GM12864 (cell line): ENCODE measurements around the gene C9.

Source experiments
- DNase-seq: peaks from one replicate; pipeline ENCODE4 v3.0.0-alpha.2; 2011; ENCODE audit warnings: low read depth
- H3K4me3 ChIP-seq: 2 replicates; pipeline ENCODE4 v1.5.1; 2011; ENCODE audit warnings: mild to moderate bottlenecking, low read depth, low read length, control low read depth
- CTCF ChIP-seq: IDR thresholded peaks from 2 replicates; pipeline ENCODE4 v1.5.1; 2011; ENCODE audit warnings: low read depth, mild to moderate bottlenecking, moderate library complexity, low read length, control low read depth, inconsistent platforms; ENCODE audit errors: missing control alignments

C9 gene

DNA sequence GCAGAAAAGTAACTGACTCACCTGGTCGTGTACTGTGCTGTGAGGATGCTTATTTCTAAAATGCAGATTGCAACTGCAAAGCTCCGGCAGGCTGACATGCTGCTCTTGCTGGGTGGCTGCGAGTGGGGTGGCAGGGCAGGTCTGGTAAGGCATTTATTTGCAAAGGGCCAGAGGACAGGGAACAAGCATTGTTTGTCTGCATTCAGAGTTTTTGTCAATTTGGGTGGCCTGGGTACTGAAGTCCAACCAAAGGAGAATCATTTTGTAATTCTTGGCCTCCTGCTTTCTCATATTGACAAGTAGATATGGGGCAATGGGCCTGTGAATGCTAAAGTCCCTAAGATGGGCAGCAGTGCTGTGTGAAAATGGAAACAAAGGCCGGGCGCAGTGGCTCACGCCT lies at the start of gene C9:
C9 (minus strand) TSS at position 129 of the 400 bp plus-strand sequence; CDS start at position 98, 31 bp downstream.
- no peak for DNase-seq
- no peak for TF ChIP-seq CTCF
- no peak within 1 kb of the TSS for H3K4me3 ChIP-seq

DNA sequence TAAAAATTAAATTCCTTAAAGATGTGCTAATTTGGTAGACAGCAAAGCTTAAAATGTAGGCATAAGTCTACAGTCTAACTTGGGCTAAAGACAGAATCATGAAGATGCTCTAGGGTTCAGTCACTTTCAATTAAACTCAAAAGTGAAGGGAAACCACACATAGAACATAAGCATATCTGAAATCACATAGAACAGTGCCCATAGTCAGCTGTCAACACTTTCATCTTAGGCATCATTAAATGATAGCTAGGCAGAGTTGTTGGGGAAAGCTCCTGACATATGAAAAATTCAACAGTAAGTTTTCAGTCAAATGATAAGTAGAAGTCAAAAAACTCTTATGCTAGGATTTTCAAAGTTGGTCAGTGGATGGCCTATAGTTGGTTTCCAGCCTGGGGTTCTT lies 49.5 kb upstream of the C9 start:
- no peak for TF ChIP-seq CTCF
- no peak for DNase-seq

DNA sequence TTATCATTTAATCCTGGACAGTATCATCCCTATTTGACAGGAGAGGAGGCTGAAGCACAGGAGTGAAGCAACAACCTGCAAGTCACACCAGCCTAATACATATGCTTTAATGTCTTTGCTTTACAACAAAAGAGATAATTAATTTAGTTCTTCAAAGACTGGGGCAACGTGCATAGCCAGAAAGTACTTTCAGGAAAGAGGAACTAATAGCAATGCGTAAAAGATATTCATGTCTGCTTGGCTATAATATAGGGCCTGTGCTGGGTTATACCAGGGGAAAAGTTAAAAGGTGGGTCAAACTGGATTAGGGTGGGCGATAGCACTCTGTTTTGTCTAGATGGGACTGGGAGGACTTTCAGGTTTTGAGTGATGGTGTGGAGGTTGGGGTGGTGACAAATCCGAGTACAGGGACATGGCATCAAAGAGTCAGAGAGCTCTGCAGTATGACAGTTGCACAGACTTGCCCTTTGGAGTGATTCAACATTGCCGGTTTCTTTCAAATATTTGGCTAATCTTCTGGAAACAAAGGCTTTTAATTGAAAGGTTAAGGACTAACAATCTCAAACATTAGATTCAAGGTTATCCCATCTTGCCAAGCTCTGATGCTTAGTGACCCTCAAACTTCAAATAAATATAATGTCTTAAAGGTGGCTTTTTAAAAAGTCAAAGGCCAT lies 48.6 kb upstream of the C9 start:
- DNase-seq = no peak
- H3K4me3 ChIP-seq = no peak overlapping the region
- TF ChIP-seq CTCF = no peak

More for the DNA sequence above, 49.5 kb upstream of the C9 start:
- H3K4me3 ChIP-seq = no peak overlapping the region

GRCh38 chr5:39411985-39412384 lies 47.7 kb upstream of the C9 start:
- H3K4me3 ChIP-seq = no peak overlapping the region
- DNase-seq = no peak
- no peak for TF ChIP-seq CTCF

GRCh38 chr5:39411061-39411460 lies 46.8 kb upstream of the C9 start:
- no peak overlapping the region for H3K4me3 ChIP-seq
- no peak for DNase-seq
- TF ChIP-seq CTCF = no peak

DNA sequence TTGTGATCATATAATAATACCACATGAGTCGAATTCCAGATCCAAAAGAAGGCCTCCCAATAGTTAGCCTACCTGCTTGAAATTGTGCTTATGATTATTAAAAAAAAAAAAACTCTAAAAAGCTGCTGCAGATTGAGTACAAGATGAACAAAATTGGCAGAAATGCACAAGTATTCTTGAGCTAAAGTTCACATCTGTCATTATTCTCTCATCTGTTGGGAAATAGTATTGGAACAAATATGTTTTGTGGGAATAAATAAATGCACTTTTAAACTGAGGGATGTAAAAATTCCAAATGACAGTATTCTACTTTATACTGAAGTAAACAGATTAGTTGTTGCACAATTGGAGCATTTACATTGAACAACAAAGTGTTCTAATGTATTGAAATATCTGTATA lies 44.7 kb upstream of the C9 start:
- H3K4me3 ChIP-seq = no peak overlapping the region
- TF ChIP-seq CTCF = no peak
- no peak for DNase-seq
